ENCODE measurements around the gene KCNA1.

DNA sequence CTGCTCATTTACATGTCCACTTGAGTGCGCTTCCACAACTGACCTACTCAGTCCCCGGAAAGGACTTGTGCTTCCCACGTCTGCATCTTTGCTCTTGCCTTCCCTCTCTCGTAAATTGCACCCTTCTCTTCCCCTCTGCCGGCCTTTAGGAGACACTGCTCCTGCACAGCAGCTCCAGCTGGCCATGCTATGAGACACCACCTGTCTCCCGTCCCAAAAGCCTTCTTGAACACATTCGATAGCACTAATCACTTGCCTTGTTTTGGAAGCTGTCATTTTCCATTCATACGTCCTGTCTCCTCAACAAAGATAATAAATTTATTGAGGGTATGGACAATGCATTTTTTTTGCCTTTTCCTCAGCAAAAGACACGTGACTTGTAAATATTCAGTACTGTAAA lies 15.7 kb upstream of the KCNA1 start:
- TF ChIP-seq, protein P1, sequence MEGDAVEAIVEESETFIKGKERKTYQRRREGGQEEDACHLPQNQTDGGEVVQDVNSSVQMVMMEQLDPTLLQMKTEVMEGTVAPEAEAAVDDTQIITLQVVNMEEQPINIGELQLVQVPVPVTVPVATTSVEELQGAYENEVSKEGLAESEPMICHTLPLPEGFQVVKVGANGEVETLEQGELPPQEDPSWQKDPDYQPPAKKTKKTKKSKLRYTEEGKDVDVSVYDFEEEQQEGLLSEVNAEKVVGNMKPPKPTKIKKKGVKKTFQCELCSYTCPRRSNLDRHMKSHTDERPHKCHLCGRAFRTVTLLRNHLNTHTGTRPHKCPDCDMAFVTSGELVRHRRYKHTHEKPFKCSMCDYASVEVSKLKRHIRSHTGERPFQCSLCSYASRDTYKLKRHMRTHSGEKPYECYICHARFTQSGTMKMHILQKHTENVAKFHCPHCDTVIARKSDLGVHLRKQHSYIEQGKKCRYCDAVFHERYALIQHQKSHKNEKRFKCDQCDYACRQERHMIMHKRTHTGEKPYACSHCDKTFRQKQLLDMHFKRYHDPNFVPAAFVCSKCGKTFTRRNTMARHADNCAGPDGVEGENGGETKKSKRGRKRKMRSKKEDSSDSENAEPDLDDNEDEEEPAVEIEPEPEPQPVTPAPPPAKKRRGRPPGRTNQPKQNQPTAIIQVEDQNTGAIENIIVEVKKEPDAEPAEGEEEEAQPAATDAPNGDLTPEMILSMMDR (IDR thresholded peaks at IDR 0.05; ENCODE audit: insufficient read depth, low read depth, low read length), result no peak
- no peak for TF ChIP-seq EZH2 (IDR thresholded peaks at IDR 0.05; ENCODE audit: insufficient read depth, low read length)
